HL-60 (cell line): ENCODE results near the gene DDIAS.

Experiments
- DNase-seq, 2 experiments: peaks; one replicate each; pipeline ENCODE4 v3.0.0-alpha.2; 2010 to 2020; ENCODE audit warnings: low read depth in 1 of 2, low spot score in 1 of 2
- H3K27ac ChIP-seq: fragments of 250-450 bp; sonication (Bioruptor Pico); replicated peaks from 2 replicates; pipeline ENCODE4 v1.5.1; 2020; ENCODE audit warnings: mild to moderate bottlenecking, moderate library complexity
- H3K27me3 ChIP-seq: fragments of 250-450 bp; sonication (Bioruptor Pico); 2 replicates; pipeline ENCODE4 v1.5.1; 2021; ENCODE audit warnings: mild to moderate bottlenecking, moderate library complexity; ENCODE audit not compliant: insufficient read depth, poor library complexity, severe bottlenecking
- H3K4me3 ChIP-seq: replicated peaks from 2 replicates; pipeline ENCODE4 v1.5.1; 2011; ENCODE audit warnings: mild to moderate bottlenecking, control low read depth, low read length; ENCODE audit not compliant: insufficient read depth
- GABPA ChIP-seq: IDR thresholded peaks from 2 replicates; pipeline ENCODE4 v1.6.1; 2012; ENCODE audit warnings: low read depth
- POLR2AphosphoS5 ChIP-seq: IDR thresholded peaks from 2 replicates; pipeline ENCODE4 v1.6.1; 2012; ENCODE audit warnings: low read depth
- SPI1 ChIP-seq: IDR thresholded peaks from 2 replicates; pipeline ENCODE4 v1.6.1; 2012; ENCODE audit warnings: low read depth, mild to moderate bottlenecking, borderline replicate concordance
- TF ChIP-seq, protein P1 (sequence below): IDR thresholded peaks from one replicate; pipeline ENCODE4 v1.5.1; 2011; ENCODE audit warnings: low read length, control low read depth, inconsistent platforms; ENCODE audit not compliant: insufficient read depth
- TF ChIP-seq, protein P2 (sequence below): IDR thresholded peaks from 2 replicates; pipeline ENCODE4 v1.6.1; 2012; ENCODE audit warnings: low read depth; ENCODE audit not compliant: insufficient replicate concordance

DDIAS gene

DNA sequence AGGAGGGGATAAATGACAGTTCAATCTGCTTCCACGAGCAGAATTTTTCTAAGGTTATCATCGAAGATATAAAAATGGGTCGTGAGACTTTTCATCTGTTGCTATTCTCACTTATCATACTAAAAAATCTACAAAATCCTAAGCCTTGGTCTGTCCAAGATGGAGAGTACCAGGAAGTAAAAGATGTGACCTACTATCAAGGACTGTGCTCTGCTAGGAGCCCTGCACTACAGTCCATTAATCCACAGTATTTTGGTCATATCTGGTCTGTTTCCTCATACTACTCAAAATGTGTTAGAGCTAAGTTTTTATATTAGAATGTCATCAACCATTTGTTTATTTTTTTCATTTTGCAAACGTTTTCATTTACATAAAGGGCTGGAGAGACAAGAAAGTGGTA, 79.4 kb downstream of the DDIAS start:
- no peak for TF ChIP-seq GABPA
- TF ChIP-seq, protein P1, sequence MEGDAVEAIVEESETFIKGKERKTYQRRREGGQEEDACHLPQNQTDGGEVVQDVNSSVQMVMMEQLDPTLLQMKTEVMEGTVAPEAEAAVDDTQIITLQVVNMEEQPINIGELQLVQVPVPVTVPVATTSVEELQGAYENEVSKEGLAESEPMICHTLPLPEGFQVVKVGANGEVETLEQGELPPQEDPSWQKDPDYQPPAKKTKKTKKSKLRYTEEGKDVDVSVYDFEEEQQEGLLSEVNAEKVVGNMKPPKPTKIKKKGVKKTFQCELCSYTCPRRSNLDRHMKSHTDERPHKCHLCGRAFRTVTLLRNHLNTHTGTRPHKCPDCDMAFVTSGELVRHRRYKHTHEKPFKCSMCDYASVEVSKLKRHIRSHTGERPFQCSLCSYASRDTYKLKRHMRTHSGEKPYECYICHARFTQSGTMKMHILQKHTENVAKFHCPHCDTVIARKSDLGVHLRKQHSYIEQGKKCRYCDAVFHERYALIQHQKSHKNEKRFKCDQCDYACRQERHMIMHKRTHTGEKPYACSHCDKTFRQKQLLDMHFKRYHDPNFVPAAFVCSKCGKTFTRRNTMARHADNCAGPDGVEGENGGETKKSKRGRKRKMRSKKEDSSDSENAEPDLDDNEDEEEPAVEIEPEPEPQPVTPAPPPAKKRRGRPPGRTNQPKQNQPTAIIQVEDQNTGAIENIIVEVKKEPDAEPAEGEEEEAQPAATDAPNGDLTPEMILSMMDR = no peak
- TF ChIP-seq, protein P2, sequence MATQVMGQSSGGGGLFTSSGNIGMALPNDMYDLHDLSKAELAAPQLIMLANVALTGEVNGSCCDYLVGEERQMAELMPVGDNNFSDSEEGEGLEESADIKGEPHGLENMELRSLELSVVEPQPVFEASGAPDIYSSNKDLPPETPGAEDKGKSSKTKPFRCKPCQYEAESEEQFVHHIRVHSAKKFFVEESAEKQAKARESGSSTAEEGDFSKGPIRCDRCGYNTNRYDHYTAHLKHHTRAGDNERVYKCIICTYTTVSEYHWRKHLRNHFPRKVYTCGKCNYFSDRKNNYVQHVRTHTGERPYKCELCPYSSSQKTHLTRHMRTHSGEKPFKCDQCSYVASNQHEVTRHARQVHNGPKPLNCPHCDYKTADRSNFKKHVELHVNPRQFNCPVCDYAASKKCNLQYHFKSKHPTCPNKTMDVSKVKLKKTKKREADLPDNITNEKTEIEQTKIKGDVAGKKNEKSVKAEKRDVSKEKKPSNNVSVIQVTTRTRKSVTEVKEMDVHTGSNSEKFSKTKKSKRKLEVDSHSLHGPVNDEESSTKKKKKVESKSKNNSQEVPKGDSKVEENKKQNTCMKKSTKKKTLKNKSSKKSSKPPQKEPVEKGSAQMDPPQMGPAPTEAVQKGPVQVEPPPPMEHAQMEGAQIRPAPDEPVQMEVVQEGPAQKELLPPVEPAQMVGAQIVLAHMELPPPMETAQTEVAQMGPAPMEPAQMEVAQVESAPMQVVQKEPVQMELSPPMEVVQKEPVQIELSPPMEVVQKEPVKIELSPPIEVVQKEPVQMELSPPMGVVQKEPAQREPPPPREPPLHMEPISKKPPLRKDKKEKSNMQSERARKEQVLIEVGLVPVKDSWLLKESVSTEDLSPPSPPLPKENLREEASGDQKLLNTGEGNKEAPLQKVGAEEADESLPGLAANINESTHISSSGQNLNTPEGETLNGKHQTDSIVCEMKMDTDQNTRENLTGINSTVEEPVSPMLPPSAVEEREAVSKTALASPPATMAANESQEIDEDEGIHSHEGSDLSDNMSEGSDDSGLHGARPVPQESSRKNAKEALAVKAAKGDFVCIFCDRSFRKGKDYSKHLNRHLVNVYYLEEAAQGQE = no peak
- no peak for TF ChIP-seq POLR2AphosphoS5
- no peak for TF ChIP-seq SPI1
- Histone ChIP-seq H3K27me3 (no peaks in the 10 kb centered on the region), H3K27ac (no peak overlapping the region), H3K4me3 (no peak overlapping the region)
- DNase-seq = no peak

DNA sequence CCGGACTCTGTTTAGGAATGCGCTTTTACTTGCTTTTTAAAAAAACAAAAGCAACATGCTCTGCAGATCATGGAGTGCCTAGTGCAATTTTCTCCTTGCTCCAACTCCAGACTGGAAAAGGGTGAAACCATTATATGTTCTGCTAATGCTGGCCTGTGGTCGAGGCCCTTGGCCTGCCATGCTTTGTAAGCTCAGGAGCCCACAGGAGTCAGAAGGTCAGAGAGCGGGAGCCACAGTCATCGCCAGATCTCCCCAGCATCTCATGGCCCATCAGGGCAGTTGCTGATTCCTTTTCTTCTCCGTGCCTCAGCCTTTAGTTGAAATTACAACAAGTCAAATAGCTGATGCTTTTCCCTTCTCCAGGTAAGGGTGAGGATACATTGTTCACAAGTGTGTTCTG, 80.3 kb downstream of the DDIAS start:
- no peak for DNase-seq
- H3K27ac ChIP-seq = no peak overlapping the region
- H3K27me3 ChIP-seq = no peaks in the 10 kb centered on the region
- no peak overlapping the region for H3K4me3 ChIP-seq
- TF ChIP-seq POLR2AphosphoS5 (no peak), SPI1 (no peak), GABPA (no peak)
- TF ChIP-seq, protein P2 = no peak
- TF ChIP-seq, protein P1 = no peak
